ENCODE data around the gene LINC00237. TPM values are rescaled to one million over a fixed set of nuclear protein-coding genes. Genes with fewer than 3 reads are reported as not detected.

The LINC00237 gene
- total and polyA plus RNA-seq, 4 donors = not detected

GRCh38 chr20:21136015-21136732 is 30.0 kb upstream of the LINC00237 start:
- Histone ChIP-seq H3K27me3 (ENCODE audit: control insufficient read depth in 4 of 4, insufficient read depth in 4 of 4, low read length in 3 of 4) (no peaks in the 10 kb centered on the region), H3K9me3 (ENCODE audit: control insufficient read depth in 4 of 4, low read length in 3 of 4) (no peaks in the 10 kb centered on the region), H3K4me3 (ENCODE audit: low read depth in 1 of 3, low read length in 3 of 3) (no peak overlapping the region), H3K4me1 (ENCODE audit: control insufficient read depth in 4 of 4, insufficient read depth in 4 of 4, low read length in 3 of 4) (no peaks in the 10 kb centered on the region), H3K36me3 (ENCODE audit: control insufficient read depth in 4 of 4, insufficient read depth in 3 of 4, low read depth in 1 of 4, low read length in 3 of 4) (peaks cover 0 to 6% (median 2%) of the 10 kb centered on the region in 4 donors), H3K27ac (ENCODE audit: low read depth in 1 of 2, low read length in 2 of 2) (no peak overlapping the region), H3K9ac (ENCODE audit: low read depth in 1 of 2, low read length in 2 of 2) (no peak overlapping the region)
- no peak for DNase-seq (ENCODE audit: low spot score)
- WGBS = 96% methylated on average over 8 of the region's 8 CpGs
- TF ChIP-seq RAD21 (IDR thresholded peaks at IDR 0.05) (no peak), EGR1 (IDR thresholded peaks at IDR 0.05; ENCODE audit: low read depth in 2 of 2) (no peak)

GRCh38 chr20:21134883-21135493 is 28.8 kb upstream of the LINC00237 start:
- Histone ChIP-seq H3K4me3 (ENCODE audit: low read depth in 1 of 3, low read length in 3 of 3) (no peak overlapping the region), H3K4me1 (ENCODE audit: control insufficient read depth in 4 of 4, insufficient read depth in 4 of 4, low read length in 3 of 4) (no peaks in the 10 kb centered on the region), H3K27me3 (ENCODE audit: control insufficient read depth in 4 of 4, insufficient read depth in 4 of 4, low read length in 3 of 4) (no peaks in the 10 kb centered on the region), H3K9ac (ENCODE audit: low read depth in 1 of 2, low read length in 2 of 2) (no peak overlapping the region), H3K9me3 (ENCODE audit: control insufficient read depth in 4 of 4, low read length in 3 of 4) (no peaks in the 10 kb centered on the region), H3K27ac (ENCODE audit: low read depth in 1 of 2, low read length in 2 of 2) (no peak overlapping the region), H3K36me3 (ENCODE audit: control insufficient read depth in 4 of 4, insufficient read depth in 3 of 4, low read depth in 1 of 4, low read length in 3 of 4) (peaks cover 0 to 6% (median 2%) of the 10 kb centered on the region in 4 donors)
- no peak for TF ChIP-seq FOXA2 (IDR thresholded peaks at IDR 0.05)
- no peak for TF ChIP-seq YY1 (IDR thresholded peaks at IDR 0.05)
- TF ChIP-seq HNF4G (IDR thresholded peaks at IDR 0.05) = no peak
- TF ChIP-seq, protein P1, sequence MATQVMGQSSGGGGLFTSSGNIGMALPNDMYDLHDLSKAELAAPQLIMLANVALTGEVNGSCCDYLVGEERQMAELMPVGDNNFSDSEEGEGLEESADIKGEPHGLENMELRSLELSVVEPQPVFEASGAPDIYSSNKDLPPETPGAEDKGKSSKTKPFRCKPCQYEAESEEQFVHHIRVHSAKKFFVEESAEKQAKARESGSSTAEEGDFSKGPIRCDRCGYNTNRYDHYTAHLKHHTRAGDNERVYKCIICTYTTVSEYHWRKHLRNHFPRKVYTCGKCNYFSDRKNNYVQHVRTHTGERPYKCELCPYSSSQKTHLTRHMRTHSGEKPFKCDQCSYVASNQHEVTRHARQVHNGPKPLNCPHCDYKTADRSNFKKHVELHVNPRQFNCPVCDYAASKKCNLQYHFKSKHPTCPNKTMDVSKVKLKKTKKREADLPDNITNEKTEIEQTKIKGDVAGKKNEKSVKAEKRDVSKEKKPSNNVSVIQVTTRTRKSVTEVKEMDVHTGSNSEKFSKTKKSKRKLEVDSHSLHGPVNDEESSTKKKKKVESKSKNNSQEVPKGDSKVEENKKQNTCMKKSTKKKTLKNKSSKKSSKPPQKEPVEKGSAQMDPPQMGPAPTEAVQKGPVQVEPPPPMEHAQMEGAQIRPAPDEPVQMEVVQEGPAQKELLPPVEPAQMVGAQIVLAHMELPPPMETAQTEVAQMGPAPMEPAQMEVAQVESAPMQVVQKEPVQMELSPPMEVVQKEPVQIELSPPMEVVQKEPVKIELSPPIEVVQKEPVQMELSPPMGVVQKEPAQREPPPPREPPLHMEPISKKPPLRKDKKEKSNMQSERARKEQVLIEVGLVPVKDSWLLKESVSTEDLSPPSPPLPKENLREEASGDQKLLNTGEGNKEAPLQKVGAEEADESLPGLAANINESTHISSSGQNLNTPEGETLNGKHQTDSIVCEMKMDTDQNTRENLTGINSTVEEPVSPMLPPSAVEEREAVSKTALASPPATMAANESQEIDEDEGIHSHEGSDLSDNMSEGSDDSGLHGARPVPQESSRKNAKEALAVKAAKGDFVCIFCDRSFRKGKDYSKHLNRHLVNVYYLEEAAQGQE (IDR thresholded peaks at IDR 0.05) = no peak
- TF ChIP-seq GABPA (IDR thresholded peaks at IDR 0.05 in 1 of 2, conservative IDR thresholded peaks at IDR 0.05 in 1 of 2) = no peak
- no peak for TF ChIP-seq EGR1 (IDR thresholded peaks at IDR 0.05; ENCODE audit: low read depth in 2 of 2)
- TF ChIP-seq HNF4A (conservative IDR thresholded peaks at IDR 0.05) = no peak
- TF ChIP-seq RAD21 (IDR thresholded peaks at IDR 0.05) = no peak
- WGBS = 93% methylated on average over 10 of the region's 10 CpGs
- DNase-seq (ENCODE audit: low spot score) = no peak

- no peaks in the 10 kb centered on the region for H3K4me1 ChIP-seq (ENCODE audit: control insufficient read depth in 4 of 4, insufficient read depth in 4 of 4, low read length in 3 of 4)
- WGBS = 91% methylated on average over 16 of the region's 16 CpGs
- no peaks in the 10 kb centered on the region for H3K9me3 ChIP-seq (ENCODE audit: control insufficient read depth in 4 of 4, low read length in 3 of 4)
- no peak overlapping the region for H3K4me3 ChIP-seq (ENCODE audit: low read depth in 1 of 3, low read length in 3 of 3)
- H3K27ac ChIP-seq (ENCODE audit: low read depth in 1 of 2, low read length in 2 of 2) = no peak overlapping the region
- H3K27me3 ChIP-seq (ENCODE audit: control insufficient read depth in 4 of 4, insufficient read depth in 4 of 4, low read length in 3 of 4) = no peaks in the 10 kb centered on the region
- no peak overlapping the region for H3K9ac ChIP-seq (ENCODE audit: low read depth in 1 of 2, low read length in 2 of 2)
- H3K36me3 ChIP-seq (ENCODE audit: control insufficient read depth in 4 of 4, insufficient read depth in 3 of 4, low read depth in 1 of 4, low read length in 3 of 4) = peaks cover 0 to 6% (median 2%) of the 10 kb centered on the region in 4 donors
- DNase-seq (ENCODE audit: low spot score) = no peak
- TF ChIP-seq TAF1 (conservative IDR thresholded peaks at IDR 0.05) (no peak), YY1 (IDR thresholded peaks at IDR 0.05) (no peak), EGR1 (IDR thresholded peaks at IDR 0.05; ENCODE audit: low read depth in 2 of 2) (no peak), HNF4A (conservative IDR thresholded peaks at IDR 0.05) (no peak), FOXA1 (IDR thresholded peaks at IDR 0.05) (no peak), RXRA (IDR thresholded peaks at IDR 0.05) (no peak), HNF4G (IDR thresholded peaks at IDR 0.05) (no peak), ATF3 (IDR thresholded peaks at IDR 0.05) (no peak), JUND (IDR thresholded peaks at IDR 0.05) (no peak), FOXA2 (IDR thresholded peaks at IDR 0.05) (no peak), RAD21 (IDR thresholded peaks at IDR 0.05) (no peak), GABPA (IDR thresholded peaks at IDR 0.05 in 1 of 2, conservative IDR thresholded peaks at IDR 0.05 in 1 of 2) (no peak), SP1 (IDR thresholded peaks at IDR 0.05) (no peak), NR2F2 (IDR thresholded peaks at IDR 0.05) (no peak)
- TF ChIP-seq, protein P2, sequence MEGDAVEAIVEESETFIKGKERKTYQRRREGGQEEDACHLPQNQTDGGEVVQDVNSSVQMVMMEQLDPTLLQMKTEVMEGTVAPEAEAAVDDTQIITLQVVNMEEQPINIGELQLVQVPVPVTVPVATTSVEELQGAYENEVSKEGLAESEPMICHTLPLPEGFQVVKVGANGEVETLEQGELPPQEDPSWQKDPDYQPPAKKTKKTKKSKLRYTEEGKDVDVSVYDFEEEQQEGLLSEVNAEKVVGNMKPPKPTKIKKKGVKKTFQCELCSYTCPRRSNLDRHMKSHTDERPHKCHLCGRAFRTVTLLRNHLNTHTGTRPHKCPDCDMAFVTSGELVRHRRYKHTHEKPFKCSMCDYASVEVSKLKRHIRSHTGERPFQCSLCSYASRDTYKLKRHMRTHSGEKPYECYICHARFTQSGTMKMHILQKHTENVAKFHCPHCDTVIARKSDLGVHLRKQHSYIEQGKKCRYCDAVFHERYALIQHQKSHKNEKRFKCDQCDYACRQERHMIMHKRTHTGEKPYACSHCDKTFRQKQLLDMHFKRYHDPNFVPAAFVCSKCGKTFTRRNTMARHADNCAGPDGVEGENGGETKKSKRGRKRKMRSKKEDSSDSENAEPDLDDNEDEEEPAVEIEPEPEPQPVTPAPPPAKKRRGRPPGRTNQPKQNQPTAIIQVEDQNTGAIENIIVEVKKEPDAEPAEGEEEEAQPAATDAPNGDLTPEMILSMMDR (IDR thresholded peaks at IDR 0.05; ENCODE audit: low read depth, low read length, missing input control) = no peak
- TF ChIP-seq, protein P3, sequence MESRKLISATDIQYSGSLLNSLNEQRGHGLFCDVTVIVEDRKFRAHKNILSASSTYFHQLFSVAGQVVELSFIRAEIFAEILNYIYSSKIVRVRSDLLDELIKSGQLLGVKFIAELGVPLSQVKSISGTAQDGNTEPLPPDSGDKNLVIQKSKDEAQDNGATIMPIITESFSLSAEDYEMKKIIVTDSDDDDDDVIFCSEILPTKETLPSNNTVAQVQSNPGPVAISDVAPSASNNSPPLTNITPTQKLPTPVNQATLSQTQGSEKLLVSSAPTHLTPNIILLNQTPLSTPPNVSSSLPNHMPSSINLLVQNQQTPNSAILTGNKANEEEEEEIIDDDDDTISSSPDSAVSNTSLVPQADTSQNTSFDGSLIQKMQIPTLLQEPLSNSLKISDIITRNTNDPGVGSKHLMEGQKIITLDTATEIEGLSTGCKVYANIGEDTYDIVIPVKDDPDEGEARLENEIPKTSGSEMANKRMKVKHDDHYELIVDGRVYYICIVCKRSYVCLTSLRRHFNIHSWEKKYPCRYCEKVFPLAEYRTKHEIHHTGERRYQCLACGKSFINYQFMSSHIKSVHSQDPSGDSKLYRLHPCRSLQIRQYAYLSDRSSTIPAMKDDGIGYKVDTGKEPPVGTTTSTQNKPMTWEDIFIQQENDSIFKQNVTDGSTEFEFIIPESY (IDR thresholded peaks at IDR 0.05) = no peak
- TF ChIP-seq, protein P4, sequence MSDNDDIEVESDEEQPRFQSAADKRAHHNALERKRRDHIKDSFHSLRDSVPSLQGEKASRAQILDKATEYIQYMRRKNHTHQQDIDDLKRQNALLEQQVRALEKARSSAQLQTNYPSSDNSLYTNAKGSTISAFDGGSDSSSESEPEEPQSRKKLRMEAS (IDR thresholded peaks at IDR 0.05) = no peak
Observed at GRCh38 chr20:21133917-21134622, 27.9 kb upstream of the LINC00237 start.
